ENCODE results near the gene STARD5. TPM values are rescaled to one million over a fixed set of nuclear protein-coding genes. Genes with fewer than 3 reads are reported as not detected.

Gene STARD5
- total RNA-seq, 1 donor from 2014 or later = 5.5 TPM

GRCh38 chr15:81270188-81270587 is 53.8 kb downstream of the STARD5 start:
- H2AFZ ChIP-seq (ENCODE audit: low read depth, low read length) = no peak overlapping the region
- H3K9me3 Mint-ChIP-seq (ENCODE audit: unreplicated experiment) = no peaks in the 10 kb centered on the region
- no peak overlapping the region for H3K27ac Mint-ChIP-seq (ENCODE audit: unreplicated experiment)
- H3K9ac ChIP-seq (ENCODE audit: low read length) = no peak overlapping the region
- peaks cover 35% of the 10 kb centered on the region for H3K27me3 ChIP-seq (ENCODE audit: insufficient read depth, low read length)
- no peak overlapping the region for H3K27ac ChIP-seq (ENCODE audit: low read depth, low read length)
- H3K27me3 Mint-ChIP-seq (ENCODE audit: low read depth, unreplicated experiment) = peaks cover 16% of the 10 kb centered on the region
- TF ChIP-seq EZH2 (IDR thresholded peaks at IDR 0.05; ENCODE audit: insufficient read depth, low read length) = no peak
- TF ChIP-seq, protein P1, sequence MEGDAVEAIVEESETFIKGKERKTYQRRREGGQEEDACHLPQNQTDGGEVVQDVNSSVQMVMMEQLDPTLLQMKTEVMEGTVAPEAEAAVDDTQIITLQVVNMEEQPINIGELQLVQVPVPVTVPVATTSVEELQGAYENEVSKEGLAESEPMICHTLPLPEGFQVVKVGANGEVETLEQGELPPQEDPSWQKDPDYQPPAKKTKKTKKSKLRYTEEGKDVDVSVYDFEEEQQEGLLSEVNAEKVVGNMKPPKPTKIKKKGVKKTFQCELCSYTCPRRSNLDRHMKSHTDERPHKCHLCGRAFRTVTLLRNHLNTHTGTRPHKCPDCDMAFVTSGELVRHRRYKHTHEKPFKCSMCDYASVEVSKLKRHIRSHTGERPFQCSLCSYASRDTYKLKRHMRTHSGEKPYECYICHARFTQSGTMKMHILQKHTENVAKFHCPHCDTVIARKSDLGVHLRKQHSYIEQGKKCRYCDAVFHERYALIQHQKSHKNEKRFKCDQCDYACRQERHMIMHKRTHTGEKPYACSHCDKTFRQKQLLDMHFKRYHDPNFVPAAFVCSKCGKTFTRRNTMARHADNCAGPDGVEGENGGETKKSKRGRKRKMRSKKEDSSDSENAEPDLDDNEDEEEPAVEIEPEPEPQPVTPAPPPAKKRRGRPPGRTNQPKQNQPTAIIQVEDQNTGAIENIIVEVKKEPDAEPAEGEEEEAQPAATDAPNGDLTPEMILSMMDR (IDR thresholded peaks at IDR 0.05; ENCODE audit: insufficient read depth, low read depth, low read length) = no peak
- H4K20me1 ChIP-seq (ENCODE audit: insufficient read depth, low read length) = no peaks in the 10 kb centered on the region
- no peaks in the 10 kb centered on the region for H3K36me3 Mint-ChIP-seq (ENCODE audit: low read depth, unreplicated experiment)
- H3K4me3 ChIP-seq (ENCODE audit: insufficient read depth, low read depth, low read length) = no peak overlapping the region
- H3K79me2 ChIP-seq (ENCODE audit: insufficient read depth, low read length) = no peaks in the 10 kb centered on the region
- DNase-seq (ENCODE audit: low read depth) = no peak
- no peaks in the 10 kb centered on the region for H3K36me3 ChIP-seq (ENCODE audit: insufficient read depth, low read length)
- no peak overlapping the region for H3K4me3 Mint-ChIP-seq (ENCODE audit: unreplicated experiment)
- FAIRE-seq = no peak
- peaks cover 14% of the 10 kb centered on the region for H3K4me1 Mint-ChIP-seq (ENCODE audit: low read depth, unreplicated experiment)
- H3K4me1 ChIP-seq (ENCODE audit: insufficient read depth, low read length) = peaks cover 7% of the 10 kb centered on the region
- H3K9me3 ChIP-seq (ENCODE audit: insufficient read depth, low read depth, low read length) = no peaks in the 10 kb centered on the region
- no peak overlapping the region for H3K4me2 ChIP-seq (ENCODE audit: low read length)

GRCh38 chr15:81268881-81269601 is 54.9 kb downstream of the STARD5 start:
- H3K4me3 ChIP-seq (ENCODE audit: insufficient read depth, low read depth, low read length) = no peak overlapping the region
- H3K9me3 ChIP-seq (ENCODE audit: insufficient read depth, low read depth, low read length) = no peaks in the 10 kb centered on the region
- peaks cover 7% of the 10 kb centered on the region for H3K4me1 ChIP-seq (ENCODE audit: insufficient read depth, low read length)
- H3K9me3 Mint-ChIP-seq (ENCODE audit: unreplicated experiment) = no peaks in the 10 kb centered on the region
- no peaks in the 10 kb centered on the region for H3K36me3 Mint-ChIP-seq (ENCODE audit: low read depth, unreplicated experiment)
- peaks cover 37% of the 10 kb centered on the region for H3K27me3 ChIP-seq (ENCODE audit: insufficient read depth, low read length)
- no peak overlapping the region for H3K9ac ChIP-seq (ENCODE audit: low read length)
- DNase-seq (ENCODE audit: low read depth) (no peak), FAIRE-seq (no peak)
- no peak overlapping the region for H2AFZ ChIP-seq (ENCODE audit: low read depth, low read length)
- no peak overlapping the region for H3K4me2 ChIP-seq (ENCODE audit: low read length)
- H3K27ac Mint-ChIP-seq (ENCODE audit: unreplicated experiment) = no peak overlapping the region
- no peaks in the 10 kb centered on the region for H3K36me3 ChIP-seq (ENCODE audit: insufficient read depth, low read length)
- peaks cover 19% of the 10 kb centered on the region for H3K4me1 Mint-ChIP-seq (ENCODE audit: low read depth, unreplicated experiment)
- peaks cover 16% of the 10 kb centered on the region for H3K27me3 Mint-ChIP-seq (ENCODE audit: low read depth, unreplicated experiment)
- no peak overlapping the region for H3K4me3 Mint-ChIP-seq (ENCODE audit: unreplicated experiment)
- TF ChIP-seq, protein P1 (IDR thresholded peaks at IDR 0.05; ENCODE audit: insufficient read depth, low read depth, low read length) = no peak
- TF ChIP-seq EZH2 (IDR thresholded peaks at IDR 0.05; ENCODE audit: insufficient read depth, low read length) = no peak
- no peaks in the 10 kb centered on the region for H4K20me1 ChIP-seq (ENCODE audit: insufficient read depth, low read length)
- H3K27ac ChIP-seq (ENCODE audit: low read depth, low read length) = no peak overlapping the region
- H3K79me2 ChIP-seq (ENCODE audit: insufficient read depth, low read length) = no peaks in the 10 kb centered on the region

DNA sequence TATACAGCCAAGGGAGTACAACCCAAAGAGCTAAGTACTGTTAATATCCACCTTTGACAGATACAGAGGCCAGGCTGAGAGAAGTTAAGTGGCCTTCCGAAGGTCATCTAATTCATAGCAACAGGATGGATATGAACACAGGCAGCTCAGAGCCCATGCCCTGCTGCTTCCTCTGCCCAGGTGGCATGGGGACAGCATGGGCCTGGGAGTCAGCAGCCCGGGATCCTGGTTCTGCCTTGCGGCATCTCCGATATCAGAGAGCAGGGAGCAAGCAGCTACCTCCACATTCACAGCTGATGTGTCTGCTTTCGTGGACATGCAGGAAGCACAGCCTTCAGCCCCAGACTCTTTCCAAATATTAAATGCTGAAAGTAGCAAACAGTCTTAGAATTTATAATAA is 55.6 kb downstream of the STARD5 start:
- H3K4me1 ChIP-seq (ENCODE audit: insufficient read depth, low read length) = peaks cover 7% of the 10 kb centered on the region
- no peak for TF ChIP-seq EZH2 (IDR thresholded peaks at IDR 0.05; ENCODE audit: insufficient read depth, low read length)
- TF ChIP-seq, protein P1 (IDR thresholded peaks at IDR 0.05; ENCODE audit: insufficient read depth, low read depth, low read length) = no peak
- H3K4me1 Mint-ChIP-seq (ENCODE audit: low read depth, unreplicated experiment) = peaks cover 19% of the 10 kb centered on the region
- no peak for DNase-seq (ENCODE audit: low read depth)
- peaks cover 16% of the 10 kb centered on the region for H3K27me3 Mint-ChIP-seq (ENCODE audit: low read depth, unreplicated experiment)
- no peak overlapping the region for H3K27ac ChIP-seq (ENCODE audit: low read depth, low read length)
- no peaks in the 10 kb centered on the region for H3K36me3 ChIP-seq (ENCODE audit: insufficient read depth, low read length)
- no peak overlapping the region for H3K4me3 ChIP-seq (ENCODE audit: insufficient read depth, low read depth, low read length)
- no peak overlapping the region for H3K9ac ChIP-seq (ENCODE audit: low read length)
- FAIRE-seq = no peak
- H3K27me3 ChIP-seq (ENCODE audit: insufficient read depth, low read length) = peaks cover 38% of the 10 kb centered on the region
- no peak overlapping the region for H2AFZ ChIP-seq (ENCODE audit: low read depth, low read length)
- no peaks in the 10 kb centered on the region for H4K20me1 ChIP-seq (ENCODE audit: insufficient read depth, low read length)
- H3K9me3 ChIP-seq (ENCODE audit: insufficient read depth, low read depth, low read length) = no peaks in the 10 kb centered on the region
- no peaks in the 10 kb centered on the region for H3K9me3 Mint-ChIP-seq (ENCODE audit: unreplicated experiment)
- H3K79me2 ChIP-seq (ENCODE audit: insufficient read depth, low read length) = no peaks in the 10 kb centered on the region
- H3K4me3 Mint-ChIP-seq (ENCODE audit: unreplicated experiment) = no peak overlapping the region
- no peak overlapping the region for H3K27ac Mint-ChIP-seq (ENCODE audit: unreplicated experiment)
- no peak overlapping the region for H3K4me2 ChIP-seq (ENCODE audit: low read length)
- H3K36me3 Mint-ChIP-seq (ENCODE audit: low read depth, unreplicated experiment) = no peaks in the 10 kb centered on the region

Measured in astrocyte (in vitro differentiated cells and primary cell).